Subcutaneous adipose tissue (tissue), 4 donors: ENCODE data around the gene PROCR. TPM values are rescaled to one million over a fixed set of nuclear protein-coding genes. Genes with fewer than 3 reads are reported as not detected.

ENCODE experiments used
- CTCF ChIP-seq: fragments of 450-650 bp; IDR thresholded peaks from one replicate; pipeline ENCODE4 v1.5.1; 2016; ENCODE audit warnings: low read depth, mild to moderate bottlenecking, control low read depth, antibody characterized with exemption, moderate library complexity
- total RNA-seq, 4 donors: library from RNA; depleted of rRNA; stranded (reverse); fragments of >200 nt; gene quantifications; one replicate each; pipeline ENCODE4 v1.1.0, GENCODE V29; 2016

The PROCR gene
- total RNA-seq, 4 donors from 2014 or later = 61.9 to 86.5 (median 71.5) TPM

- no peak for TF ChIP-seq CTCF
Measured at GRCh38 chr20:35171438-35171752, 477 bp upstream of the PROCR start.

DNA sequence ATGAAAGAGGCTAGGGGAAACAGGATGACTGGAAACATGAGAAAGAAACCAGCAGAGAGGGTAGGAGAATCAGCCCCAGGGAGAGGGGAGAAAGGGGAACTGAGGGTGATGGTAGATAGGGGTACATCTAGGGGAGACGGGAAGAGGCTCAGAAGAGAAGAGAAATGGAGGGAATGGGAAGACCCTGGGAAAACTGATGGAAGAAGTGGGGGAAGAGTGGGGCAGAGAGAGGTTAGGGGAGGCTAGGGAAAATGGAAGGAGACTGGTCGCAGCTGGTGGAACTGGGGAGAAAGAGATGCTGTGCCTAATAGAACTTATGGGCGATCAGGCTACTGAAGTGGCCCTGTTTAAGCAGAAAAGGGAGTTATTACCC is 548 bp downstream of the PROCR start:
- TF ChIP-seq CTCF = no peak

- TF ChIP-seq CTCF = no peak
Measured at GRCh38 chr20:35173576-35174192, 1.8 kb downstream of the PROCR start.

DNA sequence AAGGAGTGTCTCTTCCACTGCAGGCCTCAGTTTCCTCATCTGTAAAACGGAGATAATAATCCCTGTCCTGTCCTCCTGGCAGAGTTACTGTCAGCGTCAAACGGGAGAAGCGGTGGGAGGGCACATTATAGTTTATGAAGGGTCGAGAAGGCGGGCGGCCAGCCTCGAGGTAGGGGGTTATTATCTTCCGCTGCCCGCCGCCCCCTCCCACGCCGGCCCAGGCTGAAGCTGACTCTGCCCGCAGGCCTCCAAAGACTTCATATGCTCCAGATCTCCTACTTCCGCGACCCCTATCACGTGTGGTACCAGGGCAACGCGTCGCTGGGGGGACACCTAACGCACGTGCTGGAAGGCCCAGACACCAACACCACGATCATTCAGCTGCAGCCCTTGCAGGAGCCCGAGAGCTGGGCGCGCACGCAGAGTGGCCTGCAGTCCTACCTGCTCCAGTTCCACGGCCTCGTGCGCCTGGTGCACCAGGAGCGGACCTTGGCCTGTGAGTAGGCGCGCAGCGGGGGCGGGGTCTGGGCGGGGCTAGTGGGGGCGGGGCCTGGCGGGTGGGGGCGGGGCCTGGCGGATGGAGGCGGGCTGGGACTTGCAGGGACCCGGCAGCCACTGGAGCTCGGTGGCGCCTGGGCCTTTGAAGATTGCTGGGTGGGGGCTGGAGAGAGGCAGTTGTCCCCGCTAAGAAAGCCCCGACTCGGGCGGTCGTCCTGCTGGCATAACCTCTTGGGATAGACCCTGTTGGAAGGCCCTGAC is 2.8 kb downstream of the PROCR start:
- no peak for TF ChIP-seq CTCF

DNA sequence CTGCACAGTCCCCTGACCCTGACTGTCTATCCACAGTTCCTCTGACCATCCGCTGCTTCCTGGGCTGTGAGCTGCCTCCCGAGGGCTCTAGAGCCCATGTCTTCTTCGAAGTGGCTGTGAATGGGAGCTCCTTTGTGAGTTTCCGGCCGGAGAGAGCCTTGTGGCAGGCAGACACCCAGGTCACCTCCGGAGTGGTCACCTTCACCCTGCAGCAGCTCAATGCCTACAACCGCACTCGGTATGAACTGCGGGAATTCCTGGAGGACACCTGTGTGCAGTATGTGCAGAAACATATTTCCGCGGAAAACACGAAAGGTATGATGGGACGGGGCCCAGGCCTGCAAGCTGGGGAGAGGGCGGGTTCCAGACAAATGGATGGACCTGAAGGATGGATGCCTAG is 4.3 kb downstream of the PROCR start:
- no peak for TF ChIP-seq CTCF

DNA sequence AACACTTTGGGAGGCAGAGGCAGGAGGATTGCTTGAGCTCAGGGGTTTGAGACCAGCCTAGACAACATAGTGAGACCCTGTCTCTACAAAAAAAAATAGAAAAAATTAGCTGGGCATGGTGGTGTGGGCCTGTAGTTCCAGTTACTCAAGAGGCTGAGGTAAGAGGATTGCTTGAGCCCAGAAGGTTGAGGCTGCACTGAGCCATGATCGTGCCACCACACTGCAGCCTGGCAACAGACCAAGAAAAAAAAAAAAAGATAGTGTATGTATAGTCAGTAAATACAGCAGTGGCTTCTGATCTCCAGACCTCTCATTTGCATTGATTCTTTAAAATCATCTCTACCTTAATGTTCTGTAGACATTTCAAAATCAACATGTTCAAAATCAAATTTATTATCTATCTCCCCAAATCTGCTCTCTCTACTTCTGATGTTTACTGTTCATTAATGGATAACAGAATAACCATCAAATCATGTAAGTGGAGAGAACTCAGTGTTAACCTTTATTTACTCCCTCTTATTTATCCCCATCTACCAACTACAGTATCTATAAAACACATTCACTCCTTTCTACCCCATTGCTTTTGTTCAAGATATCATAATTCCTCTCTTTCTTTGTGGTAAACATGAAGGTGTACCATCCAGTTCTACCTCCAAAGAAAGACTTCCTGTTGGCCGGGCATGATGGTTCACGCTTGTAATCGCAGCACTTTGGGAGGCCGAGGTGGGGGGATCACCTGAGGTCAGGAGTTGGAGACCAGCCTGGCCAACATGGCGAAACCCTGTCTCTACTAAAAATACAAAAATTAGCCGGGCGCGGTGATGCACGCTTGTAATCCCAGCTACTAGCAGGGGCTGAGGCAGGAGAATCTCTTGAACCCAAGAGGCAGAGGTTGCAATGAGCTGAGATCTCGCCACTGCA is 7.7 kb downstream of the PROCR start:
- TF ChIP-seq CTCF = no peak

- TF ChIP-seq CTCF = no peak
Measured at GRCh38 chr20:35180266-35180665, 8.4 kb downstream of the PROCR start.
